SK-N-SH treated with all-trans-retinoic acid at 6 μM for 48 hours (cell line): ENCODE measurements around the gene CLEC4F.

ENCODE experiments used
- ARNTL ChIP-seq: fragments of 450-650 bp; formaldehyde crosslinking; IDR thresholded peaks from 2 replicates; pipeline ENCODE4 v1.5.0; 2020; ENCODE audit warnings: low read depth, mild to moderate bottlenecking, moderate library complexity, borderline replicate concordance
- CREB5 ChIP-seq: fragments of 250-450 bp; sonication (Bioruptor Pico); IDR thresholded peaks from 2 replicates; pipeline ENCODE4 v1.5.1; 2020; ENCODE audit warnings: low read depth, mild to moderate bottlenecking, moderate library complexity
- CSDC2 ChIP-seq: fragments of 250-450 bp; sonication (Bioruptor Pico); IDR thresholded peaks from 2 replicates; pipeline ENCODE4 v1.5.0; 2020; ENCODE audit warnings: mild to moderate bottlenecking, moderate library complexity
- ISL1 ChIP-seq: fragments of 250-450 bp; sonication (Bioruptor Pico); IDR thresholded peaks from 2 replicates; pipeline ENCODE4 v2.1.2; 2022; ENCODE audit warnings: mild to moderate bottlenecking, moderate library complexity
- OSR1 ChIP-seq: fragments of 250-450 bp; sonication (Bioruptor Pico); IDR thresholded peaks from 2 replicates; pipeline ENCODE4 v1.8.0; 2022; ENCODE audit warnings: moderate library complexity, mild to moderate bottlenecking, inconsistent platforms
- PATZ1 ChIP-seq: fragments of 250-450 bp; sonication (Bioruptor Pico); IDR thresholded peaks from 2 replicates; pipeline ENCODE4 v1.8.0; 2020; ENCODE audit warnings: mild to moderate bottlenecking, moderate library complexity, borderline replicate concordance
- RARB ChIP-seq: fragments of 250-450 bp; sonication (Bioruptor Pico); IDR thresholded peaks from 2 replicates; pipeline ENCODE4 v1.8.0; 2021; ENCODE audit warnings: mild to moderate bottlenecking, moderate library complexity
- SNAI2 ChIP-seq: fragments of 250-450 bp; sonication (Bioruptor Pico); IDR thresholded peaks from 2 replicates; pipeline ENCODE4 v1.5.0; 2020; ENCODE audit warnings: mild to moderate bottlenecking, moderate library complexity
- ZC3H10 ChIP-seq: fragments of 250-450 bp; sonication (Bioruptor Pico); IDR thresholded peaks from 2 replicates; pipeline ENCODE4 v1.5.1; 2021; ENCODE audit warnings: mild to moderate bottlenecking, moderate library complexity
- ZFP3 ChIP-seq: fragments of 250-450 bp; sonication (Bioruptor Pico); IDR thresholded peaks from 2 replicates; pipeline ENCODE4 v1.5.0; 2020; ENCODE audit warnings: mild to moderate bottlenecking, moderate library complexity
- ZFP30 ChIP-seq: fragments of 450-650 bp; formaldehyde crosslinking; IDR thresholded peaks from 2 replicates; pipeline ENCODE4 v1.5.0; 2022; ENCODE audit warnings: mild to moderate bottlenecking, moderate library complexity
- ZNF565 ChIP-seq: fragments of 450-650 bp; formaldehyde crosslinking; conservative IDR thresholded peaks from 2 replicates; pipeline ENCODE4 v1.5.0; 2020; ENCODE audit warnings: low read depth, mild to moderate bottlenecking, moderate library complexity
- ZNF70 ChIP-seq: fragments of 450-650 bp; formaldehyde crosslinking; IDR thresholded peaks from 2 replicates; pipeline ENCODE4 v1.5.0; 2020; ENCODE audit warnings: mild to moderate bottlenecking, moderate library complexity

- no peak for TF ChIP-seq ZNF565
- no peak for TF ChIP-seq ARNTL (CRISPR knock-in tag)
- TF ChIP-seq ZNF70: no peak
- no peak for TF ChIP-seq ISL1 (CRISPR knock-in tag)
- no peak for TF ChIP-seq ZC3H10
- TF ChIP-seq PATZ1 (CRISPR knock-in tag): no peak
- no peak for TF ChIP-seq SNAI2
- no peak for TF ChIP-seq CREB5 (CRISPR knock-in tag)
- no peak for TF ChIP-seq OSR1 (CRISPR knock-in tag)
- no peak for TF ChIP-seq ZFP3 (CRISPR knock-in tag)
- no peak for TF ChIP-seq ZFP30 (CRISPR knock-in tag)
- no peak for TF ChIP-seq CSDC2 (CRISPR knock-in tag)
- TF ChIP-seq RARB (CRISPR knock-in tag): no peak
These were observed 6.4 kb upstream of the CLEC4F start for GRCh38 chr2:70826696-70827350.
